Measurements from ENCODE around the gene GDF2. TPM values are rescaled to one million over a fixed set of nuclear protein-coding genes. Genes with fewer than 3 reads are reported as not detected.

Gene GDF2
- total RNA-seq, 2 donors from 2014 or later = not detected

DNA sequence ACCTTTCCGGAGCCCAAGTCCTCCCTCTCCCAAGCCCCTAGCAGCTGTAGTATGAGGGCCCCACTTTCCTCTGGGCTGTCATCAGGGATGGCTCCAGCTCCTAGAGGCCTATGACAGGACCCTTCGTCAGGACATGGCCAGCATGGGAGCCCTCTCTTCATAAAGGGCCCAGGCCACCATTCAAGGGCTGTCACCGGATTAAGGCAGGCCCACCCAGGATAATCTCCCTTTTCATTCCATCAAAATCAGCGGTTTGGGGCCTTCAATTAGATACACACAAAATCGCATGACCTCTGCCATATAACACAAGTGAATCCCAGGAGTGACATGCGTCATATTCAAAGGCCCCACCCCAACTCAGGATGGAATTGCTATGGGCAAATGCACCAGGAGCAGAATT, 34.4 kb upstream of the GDF2 start:
- H3K9me3 ChIP-seq = no peaks in the 10 kb centered on the region
- no peaks in the 10 kb centered on the region for H3K36me3 ChIP-seq
- no peaks in the 10 kb centered on the region for H3K4me1 ChIP-seq
- no peak overlapping the region for H3K9ac ChIP-seq (ENCODE audit: low read depth in 2 of 2, low read length in 2 of 2)
- no peak for DNase-seq
- no peak overlapping the region for H3K4me3 ChIP-seq
- TF ChIP-seq, protein P1, sequence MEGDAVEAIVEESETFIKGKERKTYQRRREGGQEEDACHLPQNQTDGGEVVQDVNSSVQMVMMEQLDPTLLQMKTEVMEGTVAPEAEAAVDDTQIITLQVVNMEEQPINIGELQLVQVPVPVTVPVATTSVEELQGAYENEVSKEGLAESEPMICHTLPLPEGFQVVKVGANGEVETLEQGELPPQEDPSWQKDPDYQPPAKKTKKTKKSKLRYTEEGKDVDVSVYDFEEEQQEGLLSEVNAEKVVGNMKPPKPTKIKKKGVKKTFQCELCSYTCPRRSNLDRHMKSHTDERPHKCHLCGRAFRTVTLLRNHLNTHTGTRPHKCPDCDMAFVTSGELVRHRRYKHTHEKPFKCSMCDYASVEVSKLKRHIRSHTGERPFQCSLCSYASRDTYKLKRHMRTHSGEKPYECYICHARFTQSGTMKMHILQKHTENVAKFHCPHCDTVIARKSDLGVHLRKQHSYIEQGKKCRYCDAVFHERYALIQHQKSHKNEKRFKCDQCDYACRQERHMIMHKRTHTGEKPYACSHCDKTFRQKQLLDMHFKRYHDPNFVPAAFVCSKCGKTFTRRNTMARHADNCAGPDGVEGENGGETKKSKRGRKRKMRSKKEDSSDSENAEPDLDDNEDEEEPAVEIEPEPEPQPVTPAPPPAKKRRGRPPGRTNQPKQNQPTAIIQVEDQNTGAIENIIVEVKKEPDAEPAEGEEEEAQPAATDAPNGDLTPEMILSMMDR (IDR thresholded peaks at IDR 0.05) = no peak
- no peaks in the 10 kb centered on the region for H3K27me3 ChIP-seq
- no peak overlapping the region for H3K27ac ChIP-seq
- intact Hi-C loops (cut with DNase I) = no loop called here

DNA sequence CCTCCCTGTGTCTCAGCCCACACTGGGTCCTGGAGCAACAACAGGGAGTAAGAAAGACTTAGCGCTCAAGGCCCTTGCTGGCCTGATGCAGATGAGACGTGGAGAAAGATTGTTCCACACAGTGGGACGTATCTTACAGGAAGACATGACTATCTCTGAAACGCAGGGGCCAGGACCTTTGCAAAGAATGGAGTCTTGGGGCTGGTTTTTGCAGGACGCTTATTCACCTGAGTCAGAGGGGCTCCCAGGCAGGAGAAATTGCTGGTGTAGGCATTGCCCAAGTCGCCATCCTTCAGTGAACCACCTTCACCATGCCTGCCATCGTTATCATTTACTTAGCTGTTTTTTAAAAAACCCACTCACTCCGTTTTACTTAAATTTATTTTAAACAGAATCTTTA, 34.0 kb upstream of the GDF2 start:
- no peak for DNase-seq
- Histone ChIP-seq H3K4me3 (no peak overlapping the region), H3K9ac (ENCODE audit: low read depth in 2 of 2, low read length in 2 of 2) (no peak overlapping the region), H3K27ac (no peak overlapping the region), H3K36me3 (no peaks in the 10 kb centered on the region), H3K4me1 (no peaks in the 10 kb centered on the region), H3K9me3 (no peaks in the 10 kb centered on the region), H3K27me3 (no peaks in the 10 kb centered on the region)
- intact Hi-C loops (cut with DNase I) = no loop called here
- TF ChIP-seq, protein P1 (IDR thresholded peaks at IDR 0.05) = no peak

DNA sequence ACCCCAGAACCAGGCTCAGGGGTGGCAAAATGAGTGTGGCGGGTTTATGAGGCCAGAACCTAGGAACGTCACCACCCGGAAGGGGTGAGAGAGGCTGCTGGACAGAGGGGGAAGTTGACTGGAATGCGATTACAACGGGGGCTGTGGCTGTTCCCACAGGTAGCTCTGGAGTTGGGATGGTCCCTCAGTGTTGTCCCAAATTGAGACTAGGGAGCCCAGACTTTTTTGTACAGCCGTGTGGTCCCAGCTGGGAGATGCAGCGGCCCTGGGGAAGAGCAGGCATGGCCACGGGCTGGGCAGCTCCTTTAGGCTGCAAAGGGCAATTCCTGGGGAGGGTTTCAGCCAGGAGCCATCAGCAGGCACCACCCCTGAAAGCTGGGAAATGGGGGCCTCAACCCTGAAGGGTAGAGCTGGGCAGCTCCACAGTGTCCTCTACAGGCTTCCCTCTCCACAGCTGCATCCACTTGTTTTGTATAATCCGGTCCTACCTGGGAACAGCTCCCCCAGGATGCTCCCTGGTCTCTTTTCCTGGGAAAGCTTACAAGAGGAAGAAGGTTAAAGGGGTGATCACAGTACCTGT, 33.2 kb upstream of the GDF2 start:
- TF ChIP-seq, protein P1 (IDR thresholded peaks at IDR 0.05) = no peak
- Histone ChIP-seq H3K27me3 (no peaks in the 10 kb centered on the region), H3K27ac (no peak overlapping the region), H3K4me1 (no peaks in the 10 kb centered on the region), H3K9me3 (no peaks in the 10 kb centered on the region), H3K4me3 (no peak overlapping the region), H3K9ac (ENCODE audit: low read depth in 2 of 2, low read length in 2 of 2) (no peak overlapping the region), H3K36me3 (no peaks in the 10 kb centered on the region)
- no peak for DNase-seq
- intact Hi-C loops (cut with DNase I) = no loop called here

DNA sequence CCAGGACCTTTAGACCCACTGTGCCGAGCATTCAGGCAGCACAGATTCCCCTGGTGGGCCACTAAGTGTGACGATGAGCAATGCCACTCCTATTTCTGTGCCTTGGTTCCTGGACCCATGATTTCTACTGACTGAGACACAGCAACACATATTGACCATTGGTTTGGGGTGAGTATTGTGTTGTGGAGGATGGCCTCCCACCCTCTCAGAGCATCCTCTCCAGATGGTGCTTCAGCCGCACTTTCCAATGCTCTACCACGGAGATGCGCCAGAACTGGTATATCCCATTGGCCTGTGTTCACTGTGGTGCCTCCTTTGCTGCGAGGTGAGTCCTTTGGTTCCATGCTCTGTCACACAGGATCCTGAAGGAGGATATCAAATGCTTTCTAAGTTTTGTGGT, 32.3 kb upstream of the GDF2 start:
- DNase-seq = no peak
- Histone ChIP-seq H3K27ac (no peak overlapping the region), H3K4me3 (no peak overlapping the region), H3K9ac (ENCODE audit: low read depth in 2 of 2, low read length in 2 of 2) (no peak overlapping the region), H3K27me3 (no peaks in the 10 kb centered on the region), H3K36me3 (no peaks in the 10 kb centered on the region), H3K9me3 (no peaks in the 10 kb centered on the region), H3K4me1 (no peaks in the 10 kb centered on the region)
- TF ChIP-seq, protein P1 (IDR thresholded peaks at IDR 0.05) = no peak
- intact Hi-C loops (cut with DNase I) = no loop called here

DNA sequence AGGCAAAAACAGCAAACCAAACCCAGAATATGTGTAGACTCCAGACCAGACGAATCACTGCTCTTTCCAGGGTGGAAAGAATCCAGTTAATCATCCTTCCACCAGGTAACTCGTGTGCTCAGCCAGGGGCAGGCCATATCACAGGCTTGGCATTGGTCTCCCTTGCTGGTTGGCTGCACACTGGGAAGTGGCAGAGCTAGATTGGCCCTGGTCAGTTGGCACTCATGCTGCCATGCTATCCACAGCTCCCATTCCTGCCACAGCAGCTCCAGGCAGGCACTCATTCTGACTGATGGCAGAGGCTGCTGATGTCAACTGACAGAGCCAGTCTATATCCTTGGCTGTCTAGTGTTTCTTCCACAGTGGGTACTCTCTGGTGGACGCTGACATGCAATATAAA, 31.9 kb upstream of the GDF2 start:
- Histone ChIP-seq H3K9me3 (no peaks in the 10 kb centered on the region), H3K27ac (no peak overlapping the region), H3K4me1 (no peaks in the 10 kb centered on the region), H3K4me3 (no peak overlapping the region), H3K27me3 (no peaks in the 10 kb centered on the region), H3K36me3 (no peaks in the 10 kb centered on the region), H3K9ac (ENCODE audit: low read depth in 2 of 2, low read length in 2 of 2) (no peak overlapping the region)
- DNase-seq = no peak
- TF ChIP-seq, protein P1 (IDR thresholded peaks at IDR 0.05) = no peak
- intact Hi-C loops (cut with DNase I) = no loop called here
